Gastrocnemius medialis (tissue), 4 donors: ENCODE measurements around the gene HYLS1. TPM values are rescaled to one million over a fixed set of nuclear protein-coding genes. Genes with fewer than 3 reads are reported as not detected.

ENCODE experiments used
- ATAC-seq, 2 donors: fragments of 150-250 bp; one replicate each; pipeline ENCODE4 v1.9.1; 2016
- DNase-seq, 2 donors: peaks; one replicate each; pipeline ENCODE4 v3.0.0-alpha.2; 2019
- H3K27ac ChIP-seq, 4 donors: fragments of 200-600 bp; sonication (generic); 1 replicate in 1 of 4; 2 replicates in 3 of 4; pipeline ENCODE4 v1.5.1; 2016 to 2018; ENCODE audit warnings: mild to moderate bottlenecking in 2 of 4, moderate library complexity in 1 of 4
- H3K27me3 ChIP-seq, 3 donors: fragments of 200-600 bp; sonication (generic) in 2 of 3; 1 replicate in 1 of 3; 2 replicates in 2 of 3; pipeline versions ENCODE4 v1.5.1 to v1.6.0; 2016 to 2019; ENCODE audit warnings: mild to moderate bottlenecking in 1 of 3, moderate library complexity in 1 of 3
- H3K36me3 ChIP-seq, 2 donors: fragments of 200-600 bp; sonication (generic) in 1 of 2; one replicate each; pipeline ENCODE4 v1.5.1; 2017 to 2018
- H3K4me1 ChIP-seq, 2 donors: fragments of 200-600 bp; sonication (generic) in 1 of 2; one replicate each; pipeline ENCODE4 v1.5.1; 2016 to 2017; ENCODE audit warnings: mild to moderate bottlenecking in 2 of 2
- H3K4me3 ChIP-seq, 4 donors: fragments of 200-600 bp; sonication (generic) in 3 of 4; 1 replicate in 1 of 4; 2 replicates in 3 of 4; pipeline ENCODE4 v1.5.1; 2016 to 2019; ENCODE audit warnings: mild to moderate bottlenecking in 2 of 4
- H3K9me3 ChIP-seq, 3 donors: fragments of 200-600 bp; sonication (generic) in 2 of 3; 1 replicate in 1 of 3; 2 replicates in 2 of 3; pipeline ENCODE4 v1.5.1; 2016 to 2019
- POLR2A ChIP-seq, 2 donors: fragments of 450-650 bp; IDR thresholded peaks; one replicate each; pipeline ENCODE4 v1.6.1; 2017; ENCODE audit warnings: antibody characterized with exemption in 2 of 2, mild to moderate bottlenecking in 2 of 2, moderate library complexity in 2 of 2
- in situ Hi-C, 4 donors: fragments of 200-750 bp; cut with MboI; loops; one replicate each; pipeline versions ENCODE4 v1.15.0 to v1.8.0; 2017; ENCODE audit warnings: low sequenced_read_pairs in 4 of 4
- intact Hi-C: fragments of 100-400 bp; cut with DNase I; formaldehyde crosslinking; loops from one replicate; pipeline ENCODE4 v1.15.1; 2023; ENCODE audit warnings: low total_unique reads
- total RNA-seq, 4 donors: library from RNA; depleted of rRNA; stranded (reverse); fragments of >200 nt; gene quantifications; one replicate each; pipeline versions ENCODE4 v1.1.0 to v1.2.3, GENCODE V29; 2016
- TF ChIP-seq, protein P1 (sequence below), 5 experiments: fragments of 450-650 bp in 3 of 5; fragments of 200-600 bp in 2 of 5; sonication (generic) in 2 of 5; IDR thresholded peaks in 4 of 5; conservative IDR thresholded peaks in 1 of 5; 1 replicate in 4 of 5; 2 replicates in 1 of 5; pipeline ENCODE4 v1.5.1; 2016 to 2019; ENCODE audit warnings: antibody characterized with exemption in 5 of 5, mild to moderate bottlenecking in 3 of 5, moderate library complexity in 3 of 5

Gene HYLS1
- total RNA-seq, 4 donors from 2014 or later = 0.56 to 3.9 (median 1.9) TPM

- no peak overlapping the region for H3K27ac ChIP-seq
- in situ Hi-C loops = no loop called here
- TF ChIP-seq, protein P1, sequence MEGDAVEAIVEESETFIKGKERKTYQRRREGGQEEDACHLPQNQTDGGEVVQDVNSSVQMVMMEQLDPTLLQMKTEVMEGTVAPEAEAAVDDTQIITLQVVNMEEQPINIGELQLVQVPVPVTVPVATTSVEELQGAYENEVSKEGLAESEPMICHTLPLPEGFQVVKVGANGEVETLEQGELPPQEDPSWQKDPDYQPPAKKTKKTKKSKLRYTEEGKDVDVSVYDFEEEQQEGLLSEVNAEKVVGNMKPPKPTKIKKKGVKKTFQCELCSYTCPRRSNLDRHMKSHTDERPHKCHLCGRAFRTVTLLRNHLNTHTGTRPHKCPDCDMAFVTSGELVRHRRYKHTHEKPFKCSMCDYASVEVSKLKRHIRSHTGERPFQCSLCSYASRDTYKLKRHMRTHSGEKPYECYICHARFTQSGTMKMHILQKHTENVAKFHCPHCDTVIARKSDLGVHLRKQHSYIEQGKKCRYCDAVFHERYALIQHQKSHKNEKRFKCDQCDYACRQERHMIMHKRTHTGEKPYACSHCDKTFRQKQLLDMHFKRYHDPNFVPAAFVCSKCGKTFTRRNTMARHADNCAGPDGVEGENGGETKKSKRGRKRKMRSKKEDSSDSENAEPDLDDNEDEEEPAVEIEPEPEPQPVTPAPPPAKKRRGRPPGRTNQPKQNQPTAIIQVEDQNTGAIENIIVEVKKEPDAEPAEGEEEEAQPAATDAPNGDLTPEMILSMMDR (IDR thresholded peaks at IDR 0.05 in 4 of 5, conservative IDR thresholded peaks at IDR 0.05 in 1 of 5) = no peak
- no peak for TF ChIP-seq POLR2A (IDR thresholded peaks at IDR 0.05)
- no peak for DNase-seq
- no peaks in the 10 kb centered on the region for H3K9me3 ChIP-seq
- H3K4me3 ChIP-seq = no peak overlapping the region
- ATAC-seq = no peak
- no peaks in the 10 kb centered on the region for H3K27me3 ChIP-seq
- intact Hi-C loops = no loop called here
- no peaks in the 10 kb centered on the region for H3K4me1 ChIP-seq
- no peaks in the 10 kb centered on the region for H3K36me3 ChIP-seq
Measured at GRCh38 chr11:125869521-125869920, 17.9 kb upstream of the HYLS1 start.

DNA sequence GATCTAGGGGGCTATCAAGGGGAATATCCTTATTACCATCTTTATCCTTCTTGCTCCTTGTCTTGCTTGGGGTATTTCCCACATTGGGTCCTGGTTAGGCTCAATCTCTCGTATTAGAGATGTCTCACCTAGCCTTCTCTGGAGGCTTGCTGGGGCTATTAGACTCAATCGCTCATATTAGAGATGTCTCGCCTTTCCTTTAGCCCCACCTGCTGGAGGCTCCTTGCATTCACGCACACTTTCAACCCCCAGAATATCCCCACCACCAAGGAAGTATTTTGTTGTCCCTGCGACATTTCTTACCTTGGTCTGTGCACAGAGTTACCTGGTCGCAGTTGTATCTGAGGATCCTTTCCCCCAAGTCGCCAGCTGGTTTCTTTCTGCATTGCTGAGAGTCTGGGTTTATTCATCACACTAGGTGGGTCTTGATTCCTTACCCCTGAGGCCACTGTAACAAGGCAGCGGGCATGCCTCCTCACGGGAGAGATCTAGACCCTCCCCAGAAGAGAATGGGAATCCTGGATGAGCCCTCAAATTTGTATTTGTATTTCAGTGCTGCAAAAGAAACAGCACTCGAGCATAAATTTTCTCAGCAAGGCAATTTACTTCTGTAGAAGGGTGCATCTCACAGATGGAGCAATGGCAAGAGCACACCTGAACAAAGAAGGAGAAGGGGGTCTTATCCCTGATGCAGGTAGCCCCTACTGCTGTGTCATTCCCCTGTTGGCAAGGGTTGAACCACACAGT lies 15.9 kb upstream of the HYLS1 start:
- intact Hi-C loops = no loop called here

DNA sequence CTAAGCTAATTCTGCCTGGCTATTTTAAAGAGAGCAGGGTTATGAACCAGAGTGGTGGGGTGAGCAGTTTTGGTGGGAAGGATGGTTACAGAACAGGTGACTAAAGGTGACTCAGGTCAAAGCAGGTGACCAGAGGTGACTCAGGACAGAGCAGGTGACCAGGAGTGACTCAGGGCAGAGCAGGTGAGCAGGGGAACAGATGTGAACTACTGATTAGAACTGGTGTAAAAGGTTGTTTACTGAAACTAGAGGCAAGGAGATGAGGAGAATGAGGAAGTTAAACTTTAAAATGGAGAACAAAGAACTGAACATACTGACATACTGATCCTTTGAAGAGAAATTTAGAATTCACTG lies 15.4 kb upstream of the HYLS1 start:
- in situ Hi-C loops = no loop called here
- no peak for DNase-seq
- H3K9me3 ChIP-seq = no peaks in the 10 kb centered on the region
- no peak for ATAC-seq
- intact Hi-C loops = no loop called here
- TF ChIP-seq, protein P1 (IDR thresholded peaks at IDR 0.05 in 4 of 5, conservative IDR thresholded peaks at IDR 0.05 in 1 of 5) = no peak
- no peak for TF ChIP-seq POLR2A (IDR thresholded peaks at IDR 0.05)
- no peak overlapping the region for H3K4me3 ChIP-seq
- H3K4me1 ChIP-seq = no peaks in the 10 kb centered on the region
- H3K27me3 ChIP-seq = no peaks in the 10 kb centered on the region
- H3K36me3 ChIP-seq = no peaks in the 10 kb centered on the region
- no peak overlapping the region for H3K27ac ChIP-seq

More for the DNA sequence above, 15.9 kb upstream of the HYLS1 start:
- Histone ChIP-seq H3K9me3 (no peaks in the 10 kb centered on the region), H3K4me1 (no peaks in the 10 kb centered on the region), H3K27me3 (no peaks in the 10 kb centered on the region), H3K4me3 (no peak overlapping the region), H3K36me3 (no peaks in the 10 kb centered on the region), H3K27ac (no peak overlapping the region)
- ATAC-seq (no peak), DNase-seq (no peak)
- TF ChIP-seq, protein P1 (IDR thresholded peaks at IDR 0.05 in 4 of 5, conservative IDR thresholded peaks at IDR 0.05 in 1 of 5) = no peak
- no peak for TF ChIP-seq POLR2A (IDR thresholded peaks at IDR 0.05)
- in situ Hi-C loops = no loop called here

GRCh38 chr11:125873881-125874555 lies 13.4 kb upstream of the HYLS1 start:
- ATAC-seq = no peak
- H3K27ac ChIP-seq = no peak overlapping the region
- TF ChIP-seq, protein P1 (IDR thresholded peaks at IDR 0.05 in 4 of 5, conservative IDR thresholded peaks at IDR 0.05 in 1 of 5) = no peak
- TF ChIP-seq POLR2A (IDR thresholded peaks at IDR 0.05) = no peak
- no peaks in the 10 kb centered on the region for H3K4me1 ChIP-seq
- in situ Hi-C loops (no loop called here), intact Hi-C loops (no loop called here)
- no peaks in the 10 kb centered on the region for H3K9me3 ChIP-seq
- DNase-seq = no peak
- no peaks in the 10 kb centered on the region for H3K27me3 ChIP-seq
- H3K36me3 ChIP-seq = no peaks in the 10 kb centered on the region
- no peak overlapping the region for H3K4me3 ChIP-seq
